Inflammatory macrophage treated with lipopolysaccharide for 4 hours (primary cell): ENCODE results near the gene TNNT1.

Source experiments
- DNase-seq: peaks from one replicate; pipeline ENCODE4 v3.0.0-alpha.2; 2020

Gene TNNT1

GRCh38 chr19:55106591-55106990 is 42.4 kb downstream of the TNNT1 start:
- no peak for DNase-seq

DNA sequence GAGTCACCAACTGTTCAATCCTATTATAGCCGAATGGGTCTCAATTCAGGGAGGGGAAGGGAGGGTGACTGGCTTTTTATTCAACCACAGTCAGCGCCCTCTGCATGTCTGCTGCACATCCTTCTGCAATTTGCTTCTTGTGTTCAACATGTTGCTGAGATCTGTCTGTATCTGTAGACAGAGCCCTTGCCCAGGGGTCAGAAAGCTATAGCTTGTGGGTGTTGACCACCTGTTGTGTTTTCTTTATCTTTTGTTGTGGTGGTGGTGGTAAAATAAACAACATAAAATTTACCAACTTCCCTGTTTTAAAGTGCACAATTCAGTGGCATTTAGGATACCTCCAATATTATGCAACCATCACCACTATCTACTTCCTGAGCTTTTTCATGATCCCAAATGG is 43.8 kb downstream of the TNNT1 start:
- no peak for DNase-seq

- DNase-seq, result no peak
Observed at GRCh38 chr19:55103190-55103589, 45.8 kb downstream of the TNNT1 start.

GRCh38 chr19:55101261-55101660 is 47.7 kb downstream of the TNNT1 start:
- DNase-seq, result no peak

DNA sequence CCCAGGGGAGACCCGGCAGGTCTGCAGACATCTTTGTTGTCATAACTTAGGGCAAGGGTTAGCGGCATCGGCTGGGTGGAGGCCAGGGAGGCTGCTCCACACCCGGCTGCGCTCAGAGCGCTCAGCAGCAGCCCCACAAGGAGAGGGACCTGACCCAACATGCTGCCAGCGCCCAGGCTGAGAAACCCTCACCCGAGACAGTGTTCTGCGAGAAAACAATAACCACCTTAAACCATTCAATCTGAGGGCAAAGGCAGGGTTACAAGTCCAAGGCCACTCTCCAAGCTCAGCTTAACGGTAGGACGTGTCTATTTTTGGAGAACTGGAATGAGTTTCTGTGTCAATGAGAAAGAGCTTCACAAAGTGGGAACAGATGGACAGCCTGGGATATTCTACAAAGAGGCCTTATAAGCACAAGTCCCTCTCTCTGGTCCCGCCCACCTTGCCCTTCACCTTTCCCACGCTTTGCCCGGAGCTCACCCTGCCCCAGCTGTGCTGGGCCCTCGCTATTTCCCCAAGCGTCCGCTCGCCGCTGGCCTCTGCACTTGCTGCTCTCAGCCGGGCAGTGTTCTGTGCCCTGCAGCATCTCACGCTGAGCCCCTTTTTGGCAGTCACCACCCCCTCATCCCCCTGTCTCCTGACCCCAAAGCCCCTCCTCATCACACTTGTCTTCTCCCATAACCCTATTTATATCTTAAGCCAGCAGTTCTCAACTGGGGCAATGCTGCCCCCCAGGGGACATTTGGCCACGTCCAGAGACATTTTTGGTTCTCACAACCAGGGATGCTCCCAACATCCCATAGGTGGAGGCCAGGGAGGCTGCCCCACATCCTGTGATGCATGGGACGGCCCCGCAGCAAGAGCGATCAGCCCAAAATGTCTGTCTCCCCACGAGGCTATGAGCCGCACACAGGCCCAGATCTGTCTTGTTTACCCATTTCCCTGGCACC is 49.2 kb downstream of the TNNT1 start:
- peak; percentile 33 for DNase-seq

- DNase-seq, result peak; percentile 50
Observed at GRCh38 chr19:55098716-55099556, 50.1 kb downstream of the TNNT1 start.

DNA sequence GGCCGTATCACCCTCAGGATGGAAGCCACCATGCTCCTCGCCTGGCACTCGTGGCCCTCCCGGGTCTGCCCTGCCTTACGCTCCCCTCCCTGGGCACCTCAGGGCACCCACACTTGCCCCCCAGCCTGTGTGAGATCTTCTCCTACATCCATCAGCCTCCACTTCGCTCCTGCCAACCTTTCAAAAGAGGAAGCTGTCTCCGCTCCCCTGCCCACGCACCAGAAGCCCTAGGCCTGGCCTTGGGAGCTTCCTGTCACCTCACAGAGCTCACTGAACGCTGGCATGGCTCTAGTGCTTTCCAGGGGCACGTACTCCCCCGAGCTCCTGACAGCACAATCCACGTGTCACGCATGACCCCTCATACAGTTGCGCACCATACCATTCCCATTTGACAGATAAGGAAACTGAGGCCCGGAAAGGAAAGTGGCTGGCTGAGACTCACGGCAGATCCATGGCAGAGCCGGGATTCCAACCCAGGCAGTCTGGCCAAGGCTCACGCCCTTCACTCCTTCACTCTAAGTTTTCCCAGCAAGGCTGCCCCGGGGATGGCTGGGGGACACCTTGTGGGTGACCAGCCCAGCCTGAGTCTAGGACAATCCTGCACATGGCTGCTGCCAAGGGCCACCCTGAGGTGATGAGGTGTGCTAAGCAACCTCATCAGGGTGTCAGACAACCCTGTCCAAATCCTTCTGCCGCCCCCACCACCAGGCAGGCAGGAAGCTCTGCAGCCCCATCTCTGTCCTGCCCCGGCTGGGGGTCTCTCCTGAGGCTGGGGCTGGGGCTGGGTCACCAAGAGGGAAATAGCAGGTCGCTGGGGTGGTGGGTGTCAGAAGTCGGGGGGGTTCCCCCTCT is 50.9 kb downstream of the TNNT1 start:
- peak; percentile 93 for DNase-seq

DNA sequence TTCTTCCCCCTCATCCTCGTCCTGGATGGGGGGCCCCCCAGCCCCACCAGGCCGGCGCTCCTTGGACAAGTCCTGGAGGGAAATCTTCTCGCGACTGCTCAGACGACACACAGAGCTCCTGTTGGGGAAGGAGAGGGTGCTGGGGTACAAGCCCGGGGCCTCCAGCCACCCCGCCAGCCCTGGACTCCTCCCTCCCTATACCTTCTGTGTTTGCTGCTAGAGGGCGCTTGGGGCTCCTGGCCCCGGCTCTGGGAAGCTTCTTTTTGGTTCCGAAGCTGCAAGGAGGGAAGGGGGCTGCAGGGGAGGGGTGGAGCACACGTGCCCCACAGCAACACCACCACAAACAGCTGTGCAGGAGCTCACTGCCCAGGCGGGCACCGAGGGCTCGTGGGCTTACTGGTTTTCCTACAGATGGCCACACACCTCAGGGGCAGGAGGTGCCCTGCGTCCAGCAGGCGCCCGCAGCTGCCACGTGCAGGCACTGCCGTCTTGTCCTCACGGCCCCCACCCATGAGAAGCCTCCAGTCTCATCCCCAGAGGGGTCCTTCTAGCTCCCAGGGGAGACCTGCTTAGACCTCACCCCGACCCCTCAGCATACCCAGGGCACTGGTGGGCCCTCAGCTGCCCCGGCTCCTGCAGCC is 52.8 kb downstream of the TNNT1 start:
- no peak for DNase-seq

DNA sequence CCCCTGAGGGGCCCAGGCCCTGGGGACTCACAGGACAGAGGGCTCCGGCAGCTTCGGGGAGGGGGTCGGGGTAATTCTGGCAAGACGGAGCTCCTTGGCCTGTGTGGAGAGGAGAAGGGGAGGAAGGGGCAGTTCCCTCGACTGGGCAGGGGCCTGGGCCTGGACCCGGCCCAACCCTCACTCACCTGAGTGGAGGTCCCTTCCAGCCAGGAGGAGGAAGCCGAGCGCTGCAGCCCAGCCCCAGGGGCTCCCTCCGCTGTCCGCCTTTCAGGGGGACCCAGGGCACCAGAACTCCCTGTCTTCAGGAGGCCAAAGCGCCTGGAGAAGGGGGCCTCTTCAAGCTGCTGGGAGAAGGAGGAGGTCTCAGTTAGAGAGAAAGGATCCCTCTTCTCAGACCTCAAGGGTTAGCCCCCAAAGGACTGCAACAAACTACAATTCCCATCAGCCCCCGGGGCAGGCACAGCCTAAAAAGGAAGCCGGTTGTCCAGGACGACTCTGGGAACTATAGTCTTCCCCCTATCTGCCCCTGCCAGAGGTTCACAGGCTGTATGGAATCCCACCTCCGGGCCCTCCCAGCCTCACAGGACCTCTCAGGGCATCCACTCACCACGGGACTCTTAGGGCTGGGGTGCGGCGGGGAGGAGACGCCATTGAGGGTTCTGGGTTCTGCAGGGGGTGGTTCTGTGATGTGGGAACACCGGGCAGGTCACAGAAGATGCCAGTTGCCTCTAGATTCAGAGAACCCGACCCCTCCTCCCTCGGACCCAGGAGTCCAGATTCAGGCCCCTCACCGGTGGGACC is 53.5 kb downstream of the TNNT1 start:
- no peak for DNase-seq

DNA sequence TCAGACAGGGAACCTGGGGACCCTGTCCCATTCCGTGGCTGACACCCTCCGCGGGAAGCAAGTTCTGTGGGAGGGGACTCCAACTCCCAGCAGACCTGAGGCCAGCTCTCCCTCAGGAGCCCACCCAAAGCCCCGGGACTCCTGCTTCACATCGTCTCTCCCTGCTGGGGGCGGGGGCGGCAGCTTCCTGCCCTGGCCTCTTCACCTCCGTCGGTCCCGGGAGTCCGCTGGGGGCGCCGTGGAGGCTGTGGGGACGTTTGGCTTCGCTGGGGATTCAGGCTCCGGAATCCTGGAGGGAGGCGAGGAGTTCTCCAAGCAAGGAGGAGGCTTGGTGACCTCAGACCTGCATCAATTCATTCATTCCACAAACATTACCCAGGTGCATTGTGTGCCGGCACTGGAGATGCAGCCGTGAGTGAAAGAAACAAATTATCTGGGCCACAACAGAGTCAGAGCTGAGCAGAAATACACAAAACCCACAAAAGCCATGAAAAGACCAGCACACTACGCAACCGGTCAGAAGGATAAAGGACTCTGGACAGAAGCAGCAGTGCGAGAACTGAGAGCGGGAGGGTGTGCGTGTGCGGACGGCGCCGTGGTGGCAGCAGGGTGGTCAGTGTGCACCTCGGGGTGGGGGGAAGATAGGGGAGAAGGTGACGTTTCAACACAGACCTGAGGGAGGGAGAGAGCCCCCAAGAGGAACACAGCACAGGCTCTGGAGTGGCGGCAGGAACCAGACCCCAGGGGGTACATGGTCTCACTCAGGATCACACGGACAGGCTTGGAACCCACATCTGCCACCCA is 54.3 kb downstream of the TNNT1 start:
- DNase-seq, result no peak

DNA sequence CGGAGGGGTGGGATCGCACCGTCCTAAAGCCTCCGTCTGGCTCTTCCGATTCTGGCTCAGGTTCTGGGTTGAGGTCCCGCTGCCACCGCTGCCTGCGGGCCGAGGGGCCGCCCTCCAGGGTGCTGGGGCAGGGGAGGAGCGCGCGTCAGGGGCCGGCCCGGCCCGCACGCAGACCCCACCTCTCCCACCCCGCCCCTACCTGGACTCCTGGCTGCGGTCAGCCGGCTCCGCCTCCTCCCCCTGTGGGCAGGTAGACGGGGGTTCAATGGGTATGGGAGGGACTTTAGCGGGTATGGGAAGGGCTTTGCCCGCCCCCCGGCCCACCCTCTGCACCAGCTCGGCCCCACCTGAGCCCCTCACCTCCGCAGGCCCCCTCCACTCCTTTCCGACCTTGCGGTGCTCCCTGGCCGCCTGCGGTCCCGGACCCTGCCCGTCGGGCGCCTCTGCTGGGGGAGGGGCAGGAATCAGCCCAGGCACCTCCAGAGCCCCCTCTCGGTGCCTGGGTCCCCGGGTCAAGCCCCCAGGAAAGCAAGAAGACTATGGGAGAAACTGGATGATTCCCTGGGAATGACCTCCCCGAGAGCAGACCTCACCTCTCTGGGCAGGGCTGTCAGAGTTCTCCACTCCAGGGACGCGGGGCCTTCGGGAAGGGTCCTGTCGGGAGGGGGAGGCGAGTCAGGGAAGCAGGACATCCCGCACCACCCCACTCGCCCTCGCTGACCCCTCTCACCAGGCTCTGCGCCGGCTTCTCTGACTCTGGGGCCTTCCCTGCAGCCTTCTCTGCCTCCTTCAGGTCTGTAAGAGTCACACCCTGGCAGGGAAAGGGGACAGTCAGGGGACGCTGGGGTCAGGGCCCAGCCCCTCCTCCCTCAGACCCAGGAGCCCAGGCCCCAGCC is 56.3 kb downstream of the TNNT1 start:
- DNase-seq, result no peak

DNA sequence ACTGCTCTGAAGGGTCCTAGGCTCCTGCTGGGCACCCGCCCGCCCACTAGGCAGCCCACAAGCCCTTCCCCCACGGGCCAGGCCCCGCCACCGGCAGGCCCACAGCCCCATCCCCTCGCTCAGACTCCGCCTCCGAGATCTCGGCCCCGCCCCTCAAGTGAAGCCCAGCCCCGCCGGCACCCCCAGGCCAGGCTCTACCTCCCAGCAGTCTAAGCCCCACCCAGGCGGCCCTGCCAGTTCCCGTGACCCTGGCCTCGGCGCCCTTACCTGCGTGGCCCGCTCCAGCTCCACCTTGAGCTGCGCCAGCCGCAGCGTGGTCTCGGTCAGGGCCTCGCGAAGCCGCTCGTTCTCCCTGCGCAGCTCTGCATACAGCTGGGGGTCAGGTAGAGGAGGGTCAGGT is 57.1 kb downstream of the TNNT1 start:
- DNase-seq, result no peak

DNA sequence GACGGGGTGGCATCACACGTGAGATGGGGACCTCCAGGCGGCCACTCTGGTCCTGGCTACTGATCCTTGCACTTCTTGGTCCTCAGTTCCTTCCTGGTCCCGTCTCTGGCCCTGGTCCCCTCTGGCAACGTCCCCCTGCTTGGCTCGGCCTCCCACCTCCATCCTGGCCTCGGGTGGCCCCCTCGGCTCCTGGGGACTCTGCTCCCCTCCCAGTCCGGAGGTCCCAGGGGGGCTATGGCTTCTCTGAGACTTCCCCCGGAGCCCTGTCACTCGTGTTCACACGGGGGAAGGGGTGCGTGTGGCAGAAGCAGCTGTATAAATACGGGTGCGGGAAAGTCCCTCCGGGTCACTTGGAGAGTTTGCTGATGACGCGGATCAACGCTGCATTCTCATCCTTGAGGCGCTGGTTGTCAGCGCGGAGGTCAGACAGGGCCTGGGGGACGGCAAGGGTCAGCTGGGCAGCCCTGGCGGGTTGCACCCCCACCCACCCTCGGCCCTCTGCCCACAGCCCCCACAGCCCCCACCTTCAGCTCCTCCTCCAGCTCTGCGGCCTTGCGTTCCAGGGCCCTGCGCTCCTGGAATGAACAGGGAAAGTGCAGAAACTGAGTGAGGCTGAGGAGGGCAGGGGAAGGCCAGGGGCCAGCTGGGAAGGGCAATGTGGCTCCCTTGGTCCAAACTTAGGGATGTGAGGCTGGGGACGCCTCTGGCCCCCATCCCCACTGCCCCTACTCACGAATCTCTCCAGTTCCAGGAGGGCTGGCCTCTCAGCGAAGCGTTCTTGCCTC is 57.7 kb downstream of the TNNT1 start:
- DNase-seq, result no peak

GRCh38 chr19:55090564-55090963 is 58.4 kb downstream of the TNNT1 start:
- DNase-seq, result no peak

- DNase-seq, result no peak
Observed at GRCh38 chr19:55089342-55089944, 59.6 kb downstream of the TNNT1 start.

- DNase-seq, result peak; percentile 62
Observed at GRCh38 chr19:55088543-55089341, 60.3 kb downstream of the TNNT1 start.

- no peak for DNase-seq
Observed at GRCh38 chr19:55088021-55088451, 61.0 kb downstream of the TNNT1 start.
